ENCODE results near the gene SIAE.
"Not testable (repeated sequence)": the region's sequence is repeated elsewhere in the genome, so short reads cannot be mapped to it uniquely, and the experiment has no call there.

Gene SIAE

DNA sequence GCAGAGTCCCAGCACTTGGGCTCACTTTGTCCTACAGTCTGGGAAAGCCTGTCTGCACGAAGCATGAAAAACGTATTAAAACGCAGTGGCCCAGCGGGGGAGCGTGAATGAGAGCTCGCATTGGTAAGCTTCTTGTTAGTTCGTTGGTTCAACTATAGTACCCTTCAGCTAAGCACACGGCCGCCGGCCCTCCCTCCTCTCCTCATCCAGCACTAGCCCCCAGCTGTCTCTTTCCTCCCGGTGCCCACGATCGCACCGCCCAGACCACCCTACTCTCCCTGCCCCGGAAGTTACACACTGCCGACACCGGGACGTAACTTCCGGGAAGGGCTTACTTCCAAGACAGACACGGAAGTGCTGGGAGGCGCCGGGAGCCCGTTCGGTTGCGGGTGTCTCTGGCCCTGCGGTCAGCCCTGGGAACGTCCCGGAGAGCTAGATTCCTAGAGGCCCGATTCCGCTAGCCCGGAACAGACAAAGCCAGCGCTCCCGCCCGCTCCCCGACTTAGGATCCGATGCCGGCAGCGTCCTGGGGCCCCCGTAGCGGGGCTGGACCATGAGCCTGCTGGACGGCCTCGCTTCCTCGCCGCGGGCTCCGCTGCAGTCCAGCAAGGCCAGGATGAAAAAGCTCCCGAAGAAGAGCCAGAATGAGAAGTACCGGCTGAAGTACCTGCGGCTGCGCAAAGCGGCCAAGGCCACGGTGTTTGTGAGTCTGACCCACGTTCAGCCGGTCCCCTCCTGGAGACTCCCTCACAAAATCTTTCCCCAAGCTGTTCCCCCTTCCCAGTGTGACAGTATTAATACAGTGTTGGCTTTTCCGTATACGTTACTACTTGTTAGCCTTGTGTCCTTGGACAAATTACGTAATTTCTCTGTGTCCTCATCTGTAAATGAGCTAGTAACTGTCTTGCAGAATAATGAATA lies 50.7 kb downstream of the SIAE start, which contains the start of gene TBRG1:
Gene TBRG1 (plus strand): TSS at position 334 of the 921 bp plus-strand sequence. CDS start 220 bp downstream, at position 554.
- DNase-seq = peak; percentile 89 to 93

DNA sequence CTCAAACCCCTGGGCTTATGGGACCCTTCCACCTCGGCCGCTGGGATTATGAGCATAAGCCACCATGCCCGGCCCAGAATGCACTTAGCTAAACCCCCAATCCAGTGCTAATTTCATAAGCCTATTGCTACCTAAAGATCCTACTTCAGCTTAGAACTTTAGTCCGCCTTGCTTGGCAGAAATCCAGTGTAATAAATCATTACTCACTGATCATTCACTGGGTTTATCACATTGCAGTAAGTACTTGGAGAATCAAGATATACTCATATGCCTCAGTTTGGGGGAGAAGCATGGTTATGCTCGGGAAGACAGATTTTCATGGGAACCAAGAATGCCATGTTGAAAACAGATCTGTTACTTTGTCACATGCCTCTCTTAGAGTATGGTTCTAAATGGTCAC lies 54.7 kb downstream of the SIAE start:
- no peak for DNase-seq

DNA sequence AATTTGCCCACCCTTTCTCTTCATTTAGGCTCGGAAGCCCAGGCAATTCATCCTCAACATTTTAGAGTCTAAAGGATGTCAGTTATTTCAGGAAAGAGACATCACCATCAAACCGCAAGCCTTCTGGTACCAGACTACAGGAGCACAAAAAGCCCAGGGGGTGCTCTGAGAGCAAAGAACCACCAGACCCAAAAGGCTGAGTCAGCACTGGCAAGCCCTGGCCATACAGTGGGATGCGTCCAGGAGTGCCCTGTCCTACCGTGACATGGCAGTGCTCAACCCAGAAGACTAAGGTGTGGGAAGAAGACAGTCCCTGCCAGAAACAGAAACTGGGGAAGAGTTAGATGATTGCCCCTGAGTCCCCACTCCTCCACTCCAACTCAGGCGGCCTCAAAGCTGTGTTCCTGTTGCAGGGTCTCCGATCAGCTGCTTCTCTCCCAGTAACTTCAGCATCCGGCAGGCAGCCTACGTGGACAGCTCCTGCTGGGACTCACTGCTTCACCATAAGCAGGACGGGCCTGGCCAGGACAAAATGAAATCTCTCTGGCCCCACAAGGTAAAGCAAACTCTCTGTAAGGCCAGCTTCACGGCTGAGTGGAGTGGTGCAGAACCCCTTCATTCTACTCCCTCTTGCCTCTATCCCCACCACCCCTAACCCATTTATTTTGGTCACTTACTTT lies 60.8 kb downstream of the SIAE start:
- DNase-seq = no peak

DNA sequence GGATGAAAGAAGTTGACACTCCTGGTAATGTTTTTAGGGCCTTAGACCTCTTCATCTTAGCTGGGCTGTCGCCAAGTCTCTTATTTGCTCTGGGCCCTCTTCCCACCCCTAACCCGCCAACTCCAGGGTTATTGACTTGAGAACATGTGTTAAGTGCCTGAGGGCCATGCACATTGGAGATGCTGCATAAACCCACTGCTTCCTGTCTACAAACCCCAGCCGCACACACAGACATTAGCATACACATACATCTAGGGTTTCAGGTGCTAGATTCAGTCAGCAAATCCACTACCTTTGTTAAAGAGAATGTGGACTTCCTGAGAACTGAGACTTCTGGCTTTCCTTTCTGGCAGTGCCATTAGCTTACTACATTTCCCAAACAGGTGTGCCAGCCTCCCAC lies 61.5 kb downstream of the SIAE start:
- DNase-seq = peak in 1 of 2 experiments; percentile 4

DNA sequence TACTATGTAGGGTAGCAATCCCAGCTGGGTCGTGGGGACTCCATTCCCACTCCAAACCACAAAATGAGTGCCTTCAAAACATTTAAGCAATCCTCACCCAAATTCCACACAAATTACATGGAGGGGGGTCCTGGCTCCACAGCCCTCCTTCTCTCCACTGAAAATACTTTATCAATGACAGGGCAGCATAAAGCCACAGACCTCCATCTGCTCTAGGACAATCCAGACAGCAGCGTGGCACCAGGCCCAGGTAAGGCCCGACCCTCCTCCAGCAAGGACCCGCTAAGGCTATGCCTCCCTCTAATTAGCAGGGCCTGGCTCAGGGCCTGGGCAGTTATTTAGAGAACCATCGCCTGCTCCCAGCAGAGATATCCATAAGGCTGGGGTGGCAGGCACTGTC lies 62.5 kb downstream of the SIAE start, which contains the start of gene PANX3:
Gene PANX3 (plus strand): TSS at position 365 of the 400 bp plus-strand sequence. CDS start 129 bp downstream, outside the sequence.
- DNase-seq = no peak

DNA sequence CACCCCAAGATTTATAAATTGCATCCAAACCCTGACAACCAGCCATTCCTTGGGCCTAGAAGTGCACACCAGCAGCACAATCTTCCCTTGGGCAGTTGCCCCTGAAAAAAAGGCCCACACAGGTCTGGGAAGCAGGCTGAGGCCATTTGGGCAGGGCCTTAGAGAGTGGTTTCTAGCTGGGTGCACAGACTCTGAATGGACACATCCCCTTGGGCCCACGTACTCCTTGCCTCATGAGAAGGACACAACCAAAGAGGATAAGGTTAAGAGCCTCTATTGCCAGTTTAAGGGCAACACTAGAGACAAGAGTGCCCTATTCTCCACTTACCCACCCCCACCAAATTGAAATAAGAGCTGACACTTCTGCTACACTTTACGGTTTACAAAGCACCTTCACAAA lies 63.2 kb downstream of the SIAE start:
- no peak for DNase-seq

DNA sequence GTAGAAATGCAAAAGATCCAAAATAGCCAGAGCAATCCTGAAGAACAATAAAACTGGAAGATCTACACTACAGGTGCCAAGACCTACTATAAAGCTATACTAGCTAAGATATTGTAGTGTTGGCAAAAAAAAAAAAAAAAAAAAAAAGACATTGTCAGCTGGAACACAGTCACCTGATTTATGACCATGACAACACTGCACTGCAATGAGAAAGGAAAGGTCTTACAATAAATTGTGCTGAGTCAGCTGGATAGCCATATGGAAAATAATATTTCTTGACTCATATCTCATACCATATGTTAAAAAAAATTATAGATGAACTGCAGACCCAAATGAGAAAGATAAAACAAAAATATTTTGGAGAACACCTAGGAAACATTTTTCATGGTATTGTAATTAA lies 65.4 kb downstream of the SIAE start:
- DNase-seq = no peak

DNA sequence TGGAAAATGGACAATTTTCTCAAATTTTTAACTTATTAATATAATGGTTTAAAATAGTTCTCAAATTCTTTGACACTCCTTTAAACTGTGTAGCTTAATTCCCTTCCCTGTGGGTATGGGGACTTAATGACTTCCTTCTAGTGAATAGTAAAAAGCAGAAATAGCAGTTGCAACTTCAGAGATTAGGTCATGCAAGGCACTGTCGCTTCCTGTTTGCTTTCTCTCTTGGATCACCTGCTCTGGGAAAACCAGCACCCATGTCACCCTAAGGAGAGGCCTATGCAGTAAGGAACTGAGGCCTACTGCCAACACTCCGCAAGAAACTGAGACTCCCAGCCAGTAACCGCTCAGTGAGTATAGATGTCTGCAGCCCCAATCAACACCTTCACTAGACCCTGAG lies 67.8 kb downstream of the SIAE start:
- no peak for DNase-seq

DNA sequence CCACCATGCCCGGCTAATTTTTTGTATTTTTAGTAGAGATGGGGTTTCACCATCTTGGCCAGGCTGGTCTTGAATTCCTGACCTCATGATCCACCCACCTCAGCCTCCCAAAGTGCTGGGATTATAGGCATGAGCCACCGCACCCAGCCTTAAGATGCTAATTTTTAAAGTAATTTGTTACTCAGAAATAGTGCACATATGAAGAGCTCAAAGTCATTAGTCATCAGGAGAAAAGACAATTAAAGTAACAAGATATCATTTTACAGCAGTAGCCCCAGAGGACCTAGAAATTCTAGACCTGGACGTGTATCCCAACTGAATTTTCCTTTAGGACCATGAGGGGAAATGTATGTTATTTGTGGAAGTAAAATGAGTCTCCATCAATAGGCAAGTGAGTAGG lies 70.8 kb downstream of the SIAE start:
- not testable (repeated sequence) for DNase-seq

DNA sequence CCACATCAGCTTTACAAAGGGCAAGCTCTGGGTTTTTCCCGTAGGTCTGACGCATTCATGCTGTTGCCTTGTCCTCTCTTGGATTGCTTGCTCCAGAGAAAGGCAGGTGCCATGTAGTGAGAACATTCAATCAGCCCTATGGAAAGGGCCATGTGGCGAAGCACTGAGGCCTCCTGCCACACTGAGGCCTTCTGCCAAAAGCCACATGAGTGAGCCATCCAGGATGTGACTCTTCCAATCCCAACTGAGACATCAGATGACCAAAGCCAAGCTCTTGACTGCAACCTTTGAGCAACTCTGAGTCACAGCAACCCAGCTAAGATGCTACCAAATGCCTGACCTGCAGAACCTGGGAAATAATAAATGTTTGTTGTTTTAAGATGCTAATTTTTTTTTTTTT lies 71.3 kb downstream of the SIAE start:
- DNase-seq = no peak

DNA sequence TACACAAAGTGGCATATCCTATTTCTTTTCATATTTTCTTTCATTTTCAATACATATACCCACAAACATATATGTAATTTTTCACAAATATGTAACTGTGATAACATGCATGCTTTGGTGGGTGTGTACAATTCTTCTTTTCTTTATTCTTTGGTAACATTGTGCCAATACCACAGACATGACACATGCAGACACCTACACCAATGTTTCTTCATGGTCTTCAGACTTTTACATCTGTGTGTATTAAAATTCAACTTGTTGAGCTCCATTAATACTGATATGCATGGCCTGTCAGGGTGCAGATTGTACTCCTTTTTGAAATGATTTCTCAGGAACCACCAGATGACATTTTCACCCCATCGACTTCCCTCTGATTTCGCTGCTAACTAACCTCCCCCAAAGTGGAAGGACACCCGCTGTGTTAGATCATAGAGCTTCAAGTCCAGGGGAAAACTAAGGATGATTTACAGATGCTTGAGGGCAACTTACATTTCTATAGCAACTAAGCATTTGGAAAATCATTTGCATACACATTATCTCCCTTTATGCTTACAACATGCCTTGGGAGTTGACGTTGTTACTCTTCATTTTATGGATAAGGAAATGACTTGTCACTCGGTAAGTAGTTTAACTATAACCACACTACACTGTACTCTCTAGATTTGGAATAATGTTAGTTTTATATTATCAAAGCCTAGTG lies 72.8 kb downstream of the SIAE start:
- no peak for DNase-seq

DNA sequence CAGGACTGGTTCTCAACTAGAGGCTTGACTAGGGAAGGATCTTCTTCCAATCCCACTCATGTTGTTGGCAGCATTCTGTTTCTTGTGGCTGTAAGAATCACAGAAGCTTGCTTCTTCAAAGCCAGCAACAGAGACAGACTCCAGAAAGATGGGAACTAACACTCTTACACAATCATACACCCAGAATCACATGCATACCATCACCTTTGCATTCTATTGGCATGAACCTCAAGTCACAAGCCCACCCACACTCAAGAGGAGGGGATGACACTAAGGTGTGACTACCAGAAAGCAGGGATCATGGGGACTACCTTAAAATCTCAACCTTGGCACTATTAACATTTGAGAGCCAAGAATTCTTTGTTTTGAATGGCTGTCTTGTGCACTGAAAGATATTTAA lies 75.9 kb downstream of the SIAE start:
- no peak for DNase-seq

DNA sequence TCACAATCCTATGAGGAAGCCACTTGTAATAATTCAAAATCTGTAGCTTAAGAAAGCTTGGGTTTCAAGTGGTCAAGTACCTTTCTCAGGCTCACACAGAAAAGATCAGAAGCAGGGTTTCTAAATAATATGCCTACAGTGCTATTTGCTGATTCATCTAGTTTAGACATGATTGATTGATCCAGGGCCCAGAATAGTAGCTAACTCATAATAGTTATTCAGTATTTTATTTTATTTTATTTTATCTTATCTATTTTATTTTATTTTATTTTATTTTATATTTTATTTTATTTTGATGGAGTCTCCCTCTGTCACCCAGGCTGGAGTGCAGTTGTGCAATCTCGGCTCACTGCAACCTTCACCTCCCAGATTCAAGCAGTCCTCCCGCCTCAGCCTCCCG lies 78.2 kb downstream of the SIAE start:
- no peak for DNase-seq

DNA sequence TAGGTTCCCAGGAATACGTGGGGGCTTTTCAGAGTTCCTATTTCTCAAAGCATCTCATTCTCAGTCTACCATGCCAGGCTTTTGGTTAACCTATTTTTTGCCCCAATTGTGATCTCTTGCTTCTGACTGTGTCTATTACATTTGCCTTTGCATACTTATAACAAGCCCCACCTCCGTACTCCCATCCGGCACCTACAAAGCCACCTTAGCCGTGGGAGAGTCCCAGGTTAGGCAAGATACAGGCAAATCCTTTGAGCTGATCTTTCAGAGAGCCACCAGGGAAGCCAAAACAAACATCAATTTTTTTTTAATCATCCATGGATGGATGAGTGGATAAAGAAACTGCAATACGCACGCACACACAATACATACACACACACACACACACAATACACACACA lies 80.9 kb downstream of the SIAE start:
- DNase-seq = no peak

DNA sequence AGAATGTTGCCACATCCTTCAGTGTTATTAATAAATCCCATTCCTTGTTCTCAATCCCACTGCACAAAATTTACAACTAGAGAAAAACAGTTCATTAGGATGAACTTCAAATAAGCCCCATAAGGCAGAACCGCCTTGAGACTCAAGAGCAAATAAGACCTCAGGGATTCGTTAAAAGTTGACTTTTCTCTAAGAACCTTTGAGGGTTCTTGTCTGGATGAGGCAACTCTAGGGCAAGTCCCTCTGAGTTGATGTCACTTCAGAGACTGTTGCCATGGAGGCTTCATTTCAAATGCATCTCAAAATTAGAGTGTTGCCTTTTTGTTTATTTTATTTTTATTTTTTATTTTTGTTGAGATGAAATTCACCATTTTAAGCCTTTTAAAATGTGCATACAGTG lies 82.1 kb downstream of the SIAE start:
- DNase-seq = no peak

DNA sequence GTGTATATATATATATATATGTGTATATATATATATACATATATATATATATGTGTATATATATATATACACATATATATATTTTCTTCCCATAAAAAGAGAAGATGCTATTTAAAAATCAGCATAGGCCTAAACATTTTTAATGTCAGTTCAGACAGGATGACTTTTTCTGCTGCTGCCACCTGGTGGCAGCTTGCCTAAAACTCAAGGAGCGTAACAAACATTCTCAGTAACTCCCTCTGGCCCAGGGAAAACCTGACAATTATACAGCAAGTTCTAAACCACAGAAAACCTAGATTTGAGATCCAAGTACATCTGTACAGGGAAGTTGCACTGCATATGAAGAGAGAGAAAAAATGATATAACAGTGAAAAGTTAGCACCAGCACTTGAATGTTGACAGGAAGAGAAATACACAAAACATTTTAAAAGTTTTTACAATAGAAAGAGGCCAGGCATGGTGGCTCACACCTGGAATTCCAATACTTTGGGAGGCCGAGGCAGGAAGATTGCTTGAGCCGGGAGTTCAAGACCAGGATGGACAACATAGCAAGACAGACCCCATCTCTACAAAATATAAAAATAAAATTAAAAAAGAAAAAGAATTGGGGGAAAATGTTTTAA lies 87.2 kb downstream of the SIAE start:
- DNase-seq = peak; percentile 54 to 56

DNA sequence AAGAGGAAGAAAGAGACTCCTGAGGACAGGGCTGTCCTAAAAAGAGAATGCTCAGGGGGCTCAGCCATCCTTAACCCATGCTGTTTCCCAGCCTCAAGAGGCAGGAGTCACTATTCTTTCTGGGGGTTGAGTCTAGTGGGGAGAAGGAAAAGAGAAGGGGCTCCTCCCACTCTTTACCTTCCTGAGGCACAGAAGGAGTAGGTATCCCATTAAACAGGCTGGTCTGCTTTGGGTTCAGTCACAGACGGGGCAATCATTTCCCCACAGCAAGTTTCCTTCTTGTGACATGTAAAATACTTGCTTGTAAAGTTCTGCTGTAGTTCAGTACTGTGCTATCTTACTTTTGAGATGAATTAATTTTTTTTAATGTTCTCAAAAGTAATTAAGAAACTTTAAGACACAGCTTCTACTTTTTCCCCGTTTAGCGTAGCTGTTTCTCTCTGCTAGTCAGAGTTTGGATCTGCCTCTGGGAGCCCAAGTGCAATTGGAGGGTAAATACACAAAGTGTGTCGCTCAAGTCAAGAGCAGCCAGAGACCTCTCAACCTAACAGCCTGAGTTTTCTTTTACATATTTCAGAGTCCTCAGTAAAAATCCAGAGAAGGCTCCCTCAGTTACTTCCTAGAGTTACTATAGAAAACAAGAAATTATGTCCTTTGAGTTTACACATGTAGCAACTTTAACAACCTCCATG lies 88.7 kb downstream of the SIAE start:
- no peak for DNase-seq

DNA sequence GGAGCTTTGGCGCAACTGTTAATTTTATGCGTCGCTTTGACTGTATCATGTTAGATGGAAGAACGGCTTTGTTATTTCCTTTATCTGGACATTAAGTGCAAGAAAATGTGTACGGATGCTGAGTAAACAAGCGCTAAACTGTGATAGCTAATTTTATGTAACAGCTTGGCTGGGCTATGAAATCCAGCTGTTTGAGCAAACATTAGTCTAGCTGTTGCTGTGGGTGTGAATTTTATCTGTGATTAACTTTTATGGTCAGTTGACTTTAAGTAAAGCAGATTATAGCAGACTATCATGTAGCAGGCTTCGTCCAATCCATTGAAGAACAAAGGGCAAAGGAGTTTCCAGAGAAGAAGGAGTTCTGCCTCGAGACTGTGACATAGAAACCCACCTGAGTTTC lies 89.8 kb downstream of the SIAE start:
- DNase-seq = peak; percentile 2 to 74

Data from NCI-H2081 (cell line).